ENCODE results near the gene ADGRG4. TPM values are rescaled to one million over a fixed set of nuclear protein-coding genes. Genes with fewer than 3 reads are reported as not detected.

Gene ADGRG4
- total and polyA plus RNA-seq, 2 donors from 2014 or later = 0.13 TPM; not detected in 1

DNA sequence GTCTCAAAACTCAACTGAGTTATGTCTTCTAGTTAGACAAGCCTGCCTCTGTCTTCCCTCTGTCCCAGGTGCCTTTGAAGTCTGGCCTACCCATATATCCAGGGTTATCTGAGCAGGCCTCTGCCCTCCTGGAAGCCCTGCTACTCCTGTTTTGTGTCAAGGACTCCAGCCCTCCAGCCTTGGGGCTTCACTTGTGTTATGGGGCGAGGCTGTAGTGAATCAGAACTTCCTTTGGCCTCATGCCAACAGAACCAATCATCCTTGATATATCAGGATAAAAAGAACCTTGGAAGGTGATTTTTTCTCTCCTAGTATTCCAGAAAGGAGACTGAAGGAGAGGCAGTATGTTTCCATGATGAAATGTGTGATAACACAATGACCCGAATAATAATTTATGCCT is 8.9 kb upstream of the ADGRG4 start:
- TF ChIP-seq, protein P1, sequence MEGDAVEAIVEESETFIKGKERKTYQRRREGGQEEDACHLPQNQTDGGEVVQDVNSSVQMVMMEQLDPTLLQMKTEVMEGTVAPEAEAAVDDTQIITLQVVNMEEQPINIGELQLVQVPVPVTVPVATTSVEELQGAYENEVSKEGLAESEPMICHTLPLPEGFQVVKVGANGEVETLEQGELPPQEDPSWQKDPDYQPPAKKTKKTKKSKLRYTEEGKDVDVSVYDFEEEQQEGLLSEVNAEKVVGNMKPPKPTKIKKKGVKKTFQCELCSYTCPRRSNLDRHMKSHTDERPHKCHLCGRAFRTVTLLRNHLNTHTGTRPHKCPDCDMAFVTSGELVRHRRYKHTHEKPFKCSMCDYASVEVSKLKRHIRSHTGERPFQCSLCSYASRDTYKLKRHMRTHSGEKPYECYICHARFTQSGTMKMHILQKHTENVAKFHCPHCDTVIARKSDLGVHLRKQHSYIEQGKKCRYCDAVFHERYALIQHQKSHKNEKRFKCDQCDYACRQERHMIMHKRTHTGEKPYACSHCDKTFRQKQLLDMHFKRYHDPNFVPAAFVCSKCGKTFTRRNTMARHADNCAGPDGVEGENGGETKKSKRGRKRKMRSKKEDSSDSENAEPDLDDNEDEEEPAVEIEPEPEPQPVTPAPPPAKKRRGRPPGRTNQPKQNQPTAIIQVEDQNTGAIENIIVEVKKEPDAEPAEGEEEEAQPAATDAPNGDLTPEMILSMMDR (IDR thresholded peaks at IDR 0.05; ENCODE audit: borderline replicate concordance, extremely low read depth, insufficient read depth) = no peak

DNA sequence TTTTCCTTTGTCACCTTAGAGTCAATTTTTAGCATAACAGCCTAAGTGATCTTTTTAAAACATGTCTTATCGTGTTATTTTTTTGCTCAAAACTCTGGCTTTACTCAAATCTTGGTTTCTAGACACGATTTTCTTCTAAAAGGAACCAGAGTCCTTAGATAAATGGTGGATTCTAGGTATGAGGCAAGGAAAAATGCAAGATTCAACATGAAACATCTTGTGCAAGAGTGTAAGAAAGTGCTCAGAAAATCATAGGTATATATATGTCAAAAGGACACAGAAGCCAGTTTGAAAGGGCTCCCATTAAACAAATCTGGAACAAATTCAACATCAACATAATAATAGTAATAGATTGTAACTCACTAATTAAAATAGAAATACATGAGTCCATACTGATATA is 8.1 kb upstream of the ADGRG4 start:
- no peaks in the 10 kb centered on the region for H3K36me3 ChIP-seq (ENCODE audit: control insufficient read depth in 2 of 3, insufficient read depth in 3 of 3, low read length in 3 of 3)
- H3K27me3 ChIP-seq (ENCODE audit: control insufficient read depth, insufficient read depth, low read length) = no peaks in the 10 kb centered on the region
- intact Hi-C loops (cut with DNase I) = no loop called here
- H3K4me3 ChIP-seq (ENCODE audit: low read length in 3 of 3) = no peak overlapping the region
- H3K9me3 ChIP-seq (ENCODE audit: control insufficient read depth in 2 of 3, insufficient read depth in 1 of 3, low read length in 3 of 3) = no peaks in the 10 kb centered on the region
- TF ChIP-seq, protein P1 (IDR thresholded peaks at IDR 0.05; ENCODE audit: borderline replicate concordance, extremely low read depth, insufficient read depth) = no peak
- H3K4me1 ChIP-seq (ENCODE audit: control insufficient read depth in 2 of 3, insufficient read depth in 2 of 3, low read depth in 1 of 3, low read length in 3 of 3) = no peaks in the 10 kb centered on the region
- FAIRE-seq (no peak), DNase-seq (no peak)
- no peak overlapping the region for H3K9ac ChIP-seq (ENCODE audit: low read length in 3 of 3)
- H3K27ac ChIP-seq (ENCODE audit: low read depth in 2 of 2, low read length in 2 of 2) = no peak overlapping the region

More for the DNA sequence above, 8.9 kb upstream of the ADGRG4 start:
- DNase-seq (no peak), FAIRE-seq (no peak)
- H3K4me1 ChIP-seq (ENCODE audit: control insufficient read depth in 2 of 3, insufficient read depth in 2 of 3, low read depth in 1 of 3, low read length in 3 of 3) = no peaks in the 10 kb centered on the region
- no peak overlapping the region for H3K27ac ChIP-seq (ENCODE audit: low read depth in 2 of 2, low read length in 2 of 2)
- H3K9ac ChIP-seq (ENCODE audit: low read length in 3 of 3) = no peak overlapping the region
- H3K9me3 ChIP-seq (ENCODE audit: control insufficient read depth in 2 of 3, insufficient read depth in 1 of 3, low read length in 3 of 3) = no peaks in the 10 kb centered on the region
- no peaks in the 10 kb centered on the region for H3K36me3 ChIP-seq (ENCODE audit: control insufficient read depth in 2 of 3, insufficient read depth in 3 of 3, low read length in 3 of 3)
- intact Hi-C loops (cut with DNase I) = no loop called here
- no peak overlapping the region for H3K4me3 ChIP-seq (ENCODE audit: low read length in 3 of 3)
- no peaks in the 10 kb centered on the region for H3K27me3 ChIP-seq (ENCODE audit: control insufficient read depth, insufficient read depth, low read length)

DNA sequence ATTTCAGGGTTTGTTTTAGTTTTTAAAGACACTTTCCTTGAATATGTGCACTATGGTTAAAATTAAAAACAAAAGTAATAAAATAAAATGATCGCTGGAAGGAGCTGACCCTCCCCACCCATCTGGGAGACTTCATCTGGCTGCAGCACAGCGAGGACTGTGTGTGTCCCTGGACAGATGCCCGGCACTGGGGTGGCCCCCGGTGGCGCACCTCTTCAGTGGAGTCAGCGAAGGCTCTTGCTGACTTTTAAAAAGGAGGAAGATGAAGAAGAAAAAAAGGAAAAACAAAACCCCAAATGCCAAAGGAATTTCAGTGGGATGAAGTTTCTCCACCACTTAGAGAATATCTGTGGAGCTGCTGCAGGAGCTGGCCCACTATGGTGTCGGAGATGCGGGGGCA is 5.4 kb upstream of the ADGRG4 start:
- Histone ChIP-seq H3K4me3 (ENCODE audit: low read length in 3 of 3) (no peak overlapping the region), H3K9ac (ENCODE audit: low read length in 3 of 3) (no peak overlapping the region), H3K9me3 (ENCODE audit: control insufficient read depth in 2 of 3, insufficient read depth in 1 of 3, low read length in 3 of 3) (no peaks in the 10 kb centered on the region), H3K4me1 (ENCODE audit: control insufficient read depth in 2 of 3, insufficient read depth in 2 of 3, low read depth in 1 of 3, low read length in 3 of 3) (no peaks in the 10 kb centered on the region), H3K27me3 (ENCODE audit: control insufficient read depth, insufficient read depth, low read length) (no peaks in the 10 kb centered on the region), H3K27ac (ENCODE audit: low read depth in 2 of 2, low read length in 2 of 2) (no peak overlapping the region), H3K36me3 (ENCODE audit: control insufficient read depth in 2 of 3, insufficient read depth in 3 of 3, low read length in 3 of 3) (no peaks in the 10 kb centered on the region)
- TF ChIP-seq, protein P1 (IDR thresholded peaks at IDR 0.05; ENCODE audit: borderline replicate concordance, extremely low read depth, insufficient read depth) = no peak
- FAIRE-seq (no peak), DNase-seq (no peak)
- intact Hi-C loops (cut with DNase I) = no loop called here

DNA sequence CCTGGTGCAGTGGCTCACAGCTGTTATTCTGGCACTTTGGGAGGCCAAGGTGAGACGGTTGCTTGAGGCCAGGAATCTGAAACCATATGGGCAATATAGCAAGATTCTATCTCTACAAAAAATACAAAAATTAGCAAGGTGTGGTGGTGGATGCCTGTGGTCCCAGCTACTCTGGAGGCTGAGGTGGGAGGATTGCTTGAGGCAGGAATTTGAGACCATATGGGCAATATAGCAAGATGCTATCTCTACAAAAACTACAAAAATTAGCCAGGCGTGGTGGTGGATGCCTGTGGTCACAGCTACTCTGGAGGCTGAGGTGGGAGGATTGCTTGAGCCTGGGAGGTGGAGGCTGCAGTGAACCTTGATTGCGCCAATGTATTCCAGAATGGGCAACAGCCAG is 2.3 kb downstream of the ADGRG4 start:
- no peak overlapping the region for H3K4me3 ChIP-seq (ENCODE audit: low read length in 3 of 3)
- H3K9ac ChIP-seq (ENCODE audit: low read length in 3 of 3) = no peak overlapping the region
- no peak for FAIRE-seq
- TF ChIP-seq, protein P1 (IDR thresholded peaks at IDR 0.05; ENCODE audit: borderline replicate concordance, extremely low read depth, insufficient read depth) = no peak
- H3K27me3 ChIP-seq (ENCODE audit: control insufficient read depth, insufficient read depth, low read length) = no peaks in the 10 kb centered on the region
- intact Hi-C loops (cut with DNase I) = no loop called here
- H3K4me1 ChIP-seq (ENCODE audit: control insufficient read depth in 2 of 3, insufficient read depth in 2 of 3, low read depth in 1 of 3, low read length in 3 of 3) = no peaks in the 10 kb centered on the region
- DNase-seq = no peak
- no peak overlapping the region for H3K27ac ChIP-seq (ENCODE audit: low read depth in 2 of 2, low read length in 2 of 2)
- no peaks in the 10 kb centered on the region for H3K36me3 ChIP-seq (ENCODE audit: control insufficient read depth in 2 of 3, insufficient read depth in 3 of 3, low read length in 3 of 3)
- H3K9me3 ChIP-seq (ENCODE audit: control insufficient read depth in 2 of 3, insufficient read depth in 1 of 3, low read length in 3 of 3) = no peaks in the 10 kb centered on the region

All from kidney (tissue), 14 donors.